Stomach (tissue), 4 donors: ENCODE results near the gene ATG5.

Experiments
- EP300 ChIP-seq: sonication (generic); formaldehyde crosslinking; IDR thresholded peaks from one replicate; pipeline ENCODE4 v1.6.1; 2017; ENCODE audit warnings: antibody characterized with exemption
- TF ChIP-seq, protein P1 (sequence below), 7 experiments: fragments of 450-650 bp in 4 of 7; fragments of 200-600 bp in 3 of 7; sonication (generic) in 3 of 7; IDR thresholded peaks; one replicate each; pipeline ENCODE4 v1.5.1; 2016 to 2019; ENCODE audit warnings: antibody characterized with exemption in 7 of 7, control low read depth in 2 of 7, mild to moderate bottlenecking in 1 of 7

DNA sequence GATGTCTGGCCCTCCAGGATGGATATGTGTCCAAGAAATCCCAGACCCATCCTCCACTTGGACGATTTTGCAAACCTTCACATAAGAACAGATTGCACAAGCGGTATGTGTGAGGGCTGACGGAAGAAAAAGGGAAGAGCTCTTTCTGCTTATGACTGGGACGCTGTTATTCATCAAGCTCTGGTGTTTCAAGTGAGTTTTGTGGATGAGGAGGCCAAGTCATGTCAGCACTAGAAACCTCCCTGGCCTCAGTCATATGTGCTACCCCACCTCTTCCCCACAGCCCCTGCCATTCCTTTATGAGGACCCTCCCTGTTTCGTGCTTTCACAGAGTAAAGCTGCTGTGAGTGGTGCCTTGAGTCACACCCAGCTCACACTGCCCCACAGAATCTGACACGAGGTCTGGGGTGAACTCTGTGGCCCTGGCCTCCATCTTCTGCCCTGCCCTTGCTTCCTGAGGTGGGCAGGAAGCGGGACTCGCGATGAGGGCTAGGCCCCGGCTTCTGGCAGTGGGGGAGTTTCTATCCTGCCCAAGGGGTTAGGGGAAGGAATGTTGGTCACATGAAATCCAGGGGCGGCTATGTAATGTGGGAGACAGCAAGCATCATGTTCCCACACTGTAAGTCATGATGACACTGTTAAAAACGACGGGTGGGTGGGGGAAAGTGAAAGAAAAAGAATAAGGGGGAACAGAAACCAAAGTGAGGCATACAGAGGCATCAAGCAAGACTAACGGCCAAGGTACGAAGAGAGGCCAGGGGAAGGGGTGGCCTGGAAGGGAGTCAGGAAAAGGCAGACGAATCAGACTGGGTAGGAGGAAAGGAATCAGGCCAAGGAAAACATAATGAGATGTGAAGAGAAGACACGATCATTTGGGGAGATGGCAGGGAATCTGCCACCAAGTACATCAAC is 161.3 kb downstream of the ATG5 start:
- TF ChIP-seq, protein P1, sequence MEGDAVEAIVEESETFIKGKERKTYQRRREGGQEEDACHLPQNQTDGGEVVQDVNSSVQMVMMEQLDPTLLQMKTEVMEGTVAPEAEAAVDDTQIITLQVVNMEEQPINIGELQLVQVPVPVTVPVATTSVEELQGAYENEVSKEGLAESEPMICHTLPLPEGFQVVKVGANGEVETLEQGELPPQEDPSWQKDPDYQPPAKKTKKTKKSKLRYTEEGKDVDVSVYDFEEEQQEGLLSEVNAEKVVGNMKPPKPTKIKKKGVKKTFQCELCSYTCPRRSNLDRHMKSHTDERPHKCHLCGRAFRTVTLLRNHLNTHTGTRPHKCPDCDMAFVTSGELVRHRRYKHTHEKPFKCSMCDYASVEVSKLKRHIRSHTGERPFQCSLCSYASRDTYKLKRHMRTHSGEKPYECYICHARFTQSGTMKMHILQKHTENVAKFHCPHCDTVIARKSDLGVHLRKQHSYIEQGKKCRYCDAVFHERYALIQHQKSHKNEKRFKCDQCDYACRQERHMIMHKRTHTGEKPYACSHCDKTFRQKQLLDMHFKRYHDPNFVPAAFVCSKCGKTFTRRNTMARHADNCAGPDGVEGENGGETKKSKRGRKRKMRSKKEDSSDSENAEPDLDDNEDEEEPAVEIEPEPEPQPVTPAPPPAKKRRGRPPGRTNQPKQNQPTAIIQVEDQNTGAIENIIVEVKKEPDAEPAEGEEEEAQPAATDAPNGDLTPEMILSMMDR (IDR thresholded peaks at IDR 0.05), result no peak
- TF ChIP-seq EP300, result no peak
